HepG2 (cell line): ENCODE measurements around the gene SEC14L2. TPM values are rescaled to one million over a fixed set of nuclear protein-coding genes. Genes with fewer than 3 reads are reported as not detected.

Experiments
- ATAC-seq: fragments of 200-7000 bp; cut with Tn5 transposase; 3 replicates; pipeline ENCODE4 v1.9.1; 2020; ENCODE audit warnings: mild to moderate bottlenecking, moderate library complexity
- BruUV-seq: library from RNA; stranded (reverse); fragments of 400-500 nt; replicated peaks from 2 replicates; lab custom pipeline; 2021; lab: Mats Ljungman, UMichigan
- CTCF ChIA-PET: fragments of 300-600 bp; formaldehyde crosslinking; extraction: SDS; loops from one replicate; lab custom pipeline; 2021; ENCODE audit warnings: low total read pairs, inconsistent platforms, low intra/inter-chr PET ratio; lab: Yijun Ruan, JAX
- POLR2A ChIA-PET: fragments of 350-600 bp; sonication (Branson Sonifier 250); formaldehyde crosslinking; loops from one replicate; lab custom pipeline; 2020; ENCODE audit warnings: antibody characterized with exemption, inconsistent platforms; lab: Yijun Ruan, JAX
- DNase-seq: peaks from one replicate; pipeline ENCODE4 v3.0.0-alpha.2; 2015; ENCODE audit warnings: low spot score
- FAIRE-seq: peaks from 3 replicates; lab custom pipeline; 2011; peaks lifted over from hg19 to GRCh38; lab: Jason Lieb, UNC
- H2AFZ ChIP-seq: one replicate; pipeline ENCODE4 v1.6.1; 2011; ENCODE audit warnings: low read length, inconsistent platforms
- H3K27ac ChIP-seq: fragments of 300-600 bp; 3 replicates; pipeline ENCODE4 v1.8.0; 2011; ENCODE audit warnings: mixed run types, mild to moderate bottlenecking, mixed read lengths, low read length, inconsistent platforms; ENCODE audit not compliant: insufficient read depth; ENCODE audit errors: extremely low read length
- H3K27me3 ChIP-seq, 2 experiments: fragments of 200-600 bp in 1 of 2; 2 replicates in 1 of 2; 3 replicates in 1 of 2; pipeline versions ENCODE4 v1.6.0 to v1.8.0; 2011; ENCODE audit warnings: low read length in 2 of 2, mild to moderate bottlenecking in 2 of 2, moderate library complexity in 2 of 2, inconsistent platforms in 1 of 2; ENCODE audit not compliant: insufficient read depth in 2 of 2, control insufficient read depth in 1 of 2
- H3K36me3 ChIP-seq, 2 experiments: fragments of 200-600 bp in 1 of 2; replicated peaks in 1 of 2; 2 replicates in 1 of 2; 3 replicates in 1 of 2; pipeline versions ENCODE4 v1.5.1 to v1.8.0; 2011; ENCODE audit warnings: low read length in 2 of 2, inconsistent platforms in 1 of 2; ENCODE audit not compliant: insufficient read depth in 2 of 2, control insufficient read depth in 1 of 2
- H3K4me1 ChIP-seq: 2 replicates; pipeline ENCODE4 v1.5.1; 2012; ENCODE audit warnings: low read length, inconsistent platforms; ENCODE audit not compliant: insufficient read depth
- H3K4me2 ChIP-seq: 2 replicates; pipeline ENCODE4 v1.6.0; 2011; ENCODE audit warnings: low read depth, low read length, inconsistent platforms
- H3K4me3 ChIP-seq, 3 experiments: fragments of 200-600 bp in 1 of 3; sonication (generic), shearing (Covaris generic) in 1 of 3; replicated peaks in 1 of 3; 2 replicates each; pipeline ENCODE4 v1.5.1; 2011 to 2016; ENCODE audit warnings: low read length in 3 of 3, inconsistent platforms in 2 of 3, low read depth in 2 of 3, mild to moderate bottlenecking in 2 of 3, control low read depth in 1 of 3, mixed read lengths in 1 of 3; ENCODE audit not compliant: insufficient read depth in 1 of 3
- H3K79me2 ChIP-seq: one replicate; pipeline ENCODE4 v1.6.1; 2011; ENCODE audit warnings: low read length, inconsistent platforms; ENCODE audit not compliant: insufficient read depth
- H3K9ac ChIP-seq: 2 replicates; pipeline ENCODE4 v1.6.0; 2011; ENCODE audit warnings: mild to moderate bottlenecking, low read depth, low read length, inconsistent platforms; ENCODE audit not compliant: insufficient read depth
- H3K9me3 ChIP-seq: 2 replicates; pipeline ENCODE4 v1.5.1; 2012; ENCODE audit warnings: mild to moderate bottlenecking, low read length
- H4K20me1 ChIP-seq: 2 replicates; pipeline ENCODE4 v1.6.0; 2011; ENCODE audit warnings: inconsistent platforms, mild to moderate bottlenecking, low read length, moderate library complexity; ENCODE audit not compliant: insufficient read depth
- CHD2 ChIP-seq: IDR thresholded peaks from 2 replicates; pipeline ENCODE4 v1.6.1; 2011; ENCODE audit warnings: low read depth, low read length, improper control_type of control experiment
- PRDM4 ChIP-seq: sonication (generic); formaldehyde crosslinking; IDR thresholded peaks from 2 replicates; pipeline ENCODE4 v1.9.0; 2021; ENCODE audit warnings: missing genetic modification reagents, borderline replicate concordance
- TFAP4 ChIP-seq: sonication (generic); IDR thresholded peaks from 2 replicates; pipeline ENCODE4 v1.6.1; 2016; ENCODE audit warnings: low read depth, borderline replicate concordance
- ZBTB7B ChIP-seq: sonication (generic); formaldehyde crosslinking; IDR thresholded peaks from 2 replicates; pipeline ENCODE4 v1.4.0; 2020; ENCODE audit warnings: missing genetic modification reagents
- ZNF136 ChIP-seq: sonication (generic); formaldehyde crosslinking; IDR thresholded peaks from 2 replicates; pipeline ENCODE4 v1.8.1; 2022; ENCODE audit warnings: low read depth, mild to moderate bottlenecking, moderate library complexity, missing genetic modification reagents
- ZNF253 ChIP-seq: sonication (generic); formaldehyde crosslinking; IDR thresholded peaks from 2 replicates; pipeline ENCODE4 v1.8.0; 2022; ENCODE audit warnings: mild to moderate bottlenecking, missing genetic modification reagents, borderline replicate concordance
- ZNF549 ChIP-seq: sonication (generic); formaldehyde crosslinking; IDR thresholded peaks from 2 replicates; pipeline ENCODE4 v1.5.0; 2020; ENCODE audit warnings: missing genetic modification reagents
- ZNF644 ChIP-seq: IDR thresholded peaks from 2 replicates; pipeline ENCODE4 v1.6.1; 2016; ENCODE audit warnings: low read depth
- ZNF720 ChIP-seq: sonication (generic); formaldehyde crosslinking; IDR thresholded peaks from 2 replicates; pipeline ENCODE4 v1.4.0; 2020; ENCODE audit warnings: missing genetic modification reagents
- WGBS: methylation state at CpG from one replicate; pipeline ENCODE4 v1.1.6; 2017; ENCODE audit warnings: low lambda C conversion rate; 5-methylcytosine and 5-hydroxymethylcytosine counted together
- in situ Hi-C: cut with HindIII; loops from 2 replicates; pipeline ENCODE4 v1.10.0; 2017; ENCODE audit warnings: low pct_unique_long_range_greater_than_20kb; ENCODE audit not compliant: extremely low pct_ligation_motif_present
- intact Hi-C: fragments of 100-400 bp; cut with micrococcal nuclease; formaldehyde crosslinking; loops from one replicate; pipeline ENCODE4 v1.10.0; 2022; ENCODE audit not compliant: unreplicated experiment
- polyA plus RNA-seq, 8 experiments: library from polyadenylated mRNA; depleted of rRNA in 3 of 8; stranded (reverse) in 7 of 8; unstranded in 1 of 8; fragments of >200 nt; fragmentation: Illumina TruSeq in 4 of 8; extraction: Trizol in 4 of 8; gene quantifications; 2 replicates each; pipeline versions ENCODE4 v1.2.1 to v1.2.3, GENCODE V29; 2011 to 2016; ENCODE audit warnings: low read depth in 4 of 8, missing spikeins in 1 of 8, mixed read lengths in 1 of 8; ENCODE audit not compliant: insufficient read depth in 1 of 8
- total RNA-seq, 5 experiments: library from RNA; depleted of rRNA; stranded (reverse); fragments of >200 nt; fragmentation: Illumina TruSeq; extraction: Trizol; gene quantifications; 2 replicates each; pipeline ENCODE4 v1.2.3, GENCODE V29; 2016; ENCODE audit warnings: low read depth in 1 of 5

Gene SEC14L2
- total and polyA plus RNA-seq, 2 of the 13 experiments (the other 11 are each of a cell fraction or from before 2014, with no cell fraction given): 4.1 to 5.1 TPM

GRCh38 chr22:30361916-30362650 is 34.7 kb upstream of the SEC14L2 start:
- Histone ChIP-seq H3K9me3 (no peaks in the 10 kb centered on the region), H3K36me3 (no peaks in the 10 kb centered on the region; a peak in 1 of 5 replicates), H4K20me1 (no peaks in the 10 kb centered on the region), H2AFZ (no peak overlapping the region), H3K4me3 (no peak overlapping the region), H3K27me3 (no peaks in the 10 kb centered on the region)
- POLR2A ChIA-PET: no interaction called here
- FAIRE-seq (no peak), ATAC-seq (no peak), DNase-seq (no peak)
- BruUV-seq: no TSS peak
- WGBS: 81% methylated on average over 8 of the region's 10 CpGs
- TF ChIP-seq ZNF549 (CRISPR knock-in tag) (no peak), TFAP4 (no peak), ZNF720 (no peak), CHD2 (no peak), ZBTB7B (CRISPR knock-in tag) (no peak), ZNF644 (CRISPR knock-in tag) (no peak), ZNF136 (CRISPR knock-in tag) (no peak), PRDM4 (CRISPR knock-in tag) (no peak), ZNF253 (CRISPR knock-in tag) (no peak)
- TF ChIP-seq, all 625 proteins: peak for 0
- in situ Hi-C loops (no loop called here), intact Hi-C loops (no loop called here)
- CTCF ChIA-PET: no interaction called here
- Histone ChIP-seq H3K4me2 (no peak overlapping the region), H3K79me2 (no peaks in the 10 kb centered on the region), H3K9ac (no peak overlapping the region), H3K27ac (no peak overlapping the region), H3K4me1 (peaks cover 11% of the 10 kb centered on the region; the same call in 1 of the 2 replicates)
